Fibroblast of lung (primary cell): ENCODE data around the gene ZFP14.

Experiments used
- EZH2 ChIP-seq: IDR thresholded peaks from 2 replicates; pipeline ENCODE4 v1.5.1; 2012; ENCODE audit warnings: low read length, control low read depth, mild to moderate bottlenecking; ENCODE audit errors: missing control alignments
- TF ChIP-seq, protein P1 (sequence below), 2 donors: IDR thresholded peaks in 1 of 2; conservative IDR thresholded peaks in 1 of 2; 1 replicate in 1 of 2; 2 replicates in 1 of 2; pipeline ENCODE4 v1.5.1; 2011 to 2012; ENCODE audit warnings: low read length in 2 of 2, control low read depth in 1 of 2, inconsistent platforms in 1 of 2, low read depth in 1 of 2, mild to moderate bottlenecking in 1 of 2

DNA sequence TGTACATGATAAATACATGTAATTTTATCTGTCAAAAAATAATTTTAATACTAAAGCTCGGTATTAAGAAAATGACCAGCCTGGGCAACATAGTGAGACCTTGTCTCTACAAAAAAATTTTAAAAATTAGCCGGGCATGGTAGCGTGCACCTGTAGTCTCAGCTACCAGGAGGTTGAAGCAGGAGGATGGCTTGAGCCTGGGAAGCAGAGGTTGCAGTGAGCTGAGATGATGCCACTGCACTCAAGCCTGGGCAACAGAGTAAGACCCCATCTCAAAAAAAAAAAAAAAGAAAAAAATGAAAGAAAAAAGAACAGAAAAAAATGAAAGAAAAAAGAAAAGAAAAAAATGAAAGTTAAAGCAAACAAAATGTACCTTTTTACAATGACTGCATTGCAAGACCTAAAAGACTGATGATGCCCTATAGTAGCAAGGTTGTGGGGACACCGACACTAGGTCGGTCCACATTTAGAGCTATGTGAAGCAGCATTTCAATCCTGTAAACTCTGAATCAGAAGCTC, 5.3 kb downstream of the ZFP14 start:
- TF ChIP-seq, protein P1, sequence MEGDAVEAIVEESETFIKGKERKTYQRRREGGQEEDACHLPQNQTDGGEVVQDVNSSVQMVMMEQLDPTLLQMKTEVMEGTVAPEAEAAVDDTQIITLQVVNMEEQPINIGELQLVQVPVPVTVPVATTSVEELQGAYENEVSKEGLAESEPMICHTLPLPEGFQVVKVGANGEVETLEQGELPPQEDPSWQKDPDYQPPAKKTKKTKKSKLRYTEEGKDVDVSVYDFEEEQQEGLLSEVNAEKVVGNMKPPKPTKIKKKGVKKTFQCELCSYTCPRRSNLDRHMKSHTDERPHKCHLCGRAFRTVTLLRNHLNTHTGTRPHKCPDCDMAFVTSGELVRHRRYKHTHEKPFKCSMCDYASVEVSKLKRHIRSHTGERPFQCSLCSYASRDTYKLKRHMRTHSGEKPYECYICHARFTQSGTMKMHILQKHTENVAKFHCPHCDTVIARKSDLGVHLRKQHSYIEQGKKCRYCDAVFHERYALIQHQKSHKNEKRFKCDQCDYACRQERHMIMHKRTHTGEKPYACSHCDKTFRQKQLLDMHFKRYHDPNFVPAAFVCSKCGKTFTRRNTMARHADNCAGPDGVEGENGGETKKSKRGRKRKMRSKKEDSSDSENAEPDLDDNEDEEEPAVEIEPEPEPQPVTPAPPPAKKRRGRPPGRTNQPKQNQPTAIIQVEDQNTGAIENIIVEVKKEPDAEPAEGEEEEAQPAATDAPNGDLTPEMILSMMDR (conservative IDR thresholded peaks at IDR 0.05 in 1 of 2, IDR thresholded peaks at IDR 0.05 in 1 of 2; ENCODE audit: low read depth in 1 of 2, low read length in 2 of 2): no peak
- no peak for TF ChIP-seq EZH2
